Stimulated activated CD4-positive, alpha-beta T cell treated with anti-CD3 and anti-CD28 coated beads, Interleukin-2, amount 100 ng/mL, for 24 hours (primary cell): ENCODE data around the gene DNAJC8.

Experiments
- DNase-seq, 2 donors: peaks; one replicate each; pipeline ENCODE4 v3.0.0-alpha.2; 2020

Gene DNAJC8

DNA sequence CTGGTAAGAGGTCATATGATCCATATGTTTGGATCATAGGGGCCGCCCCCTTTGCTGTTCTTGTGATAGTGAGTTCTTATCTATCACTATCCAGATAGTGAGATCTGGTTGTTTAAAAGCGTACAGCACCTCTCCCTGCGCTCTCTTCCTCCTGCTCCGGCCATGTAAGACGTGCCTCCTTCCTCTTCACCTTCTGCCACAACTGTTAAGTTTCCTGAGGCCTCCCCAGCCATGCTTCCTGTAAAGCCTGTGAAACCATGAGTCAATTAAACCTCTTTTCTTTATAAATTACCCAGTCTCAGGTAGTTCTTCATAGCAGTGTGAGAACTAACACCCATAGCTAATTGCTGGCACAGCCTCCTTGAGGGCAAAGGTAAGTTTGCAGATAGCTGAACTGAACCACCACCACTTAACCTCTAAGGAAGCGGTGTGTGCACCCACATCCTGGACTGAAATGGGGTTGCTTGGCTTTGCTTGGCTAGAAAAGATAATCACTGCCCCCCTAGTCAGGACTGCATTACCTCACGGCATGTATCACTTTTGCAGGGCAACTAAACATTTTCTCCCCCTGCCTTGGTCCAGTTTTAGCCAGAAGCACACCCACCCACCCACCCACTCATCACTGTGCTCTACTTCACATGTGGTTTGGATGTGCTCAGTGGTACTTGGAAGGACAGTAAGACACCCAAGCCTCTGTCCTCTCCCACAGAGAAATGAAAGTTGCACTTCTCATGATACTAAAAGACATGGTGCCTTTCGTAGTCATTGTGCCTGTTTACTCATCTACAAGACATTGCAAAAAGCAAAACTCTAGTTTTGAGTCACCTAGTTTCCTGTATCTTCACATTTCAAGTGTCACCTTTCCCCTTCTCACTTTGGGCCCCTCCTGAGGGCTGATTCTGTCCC is 33.2 kb downstream of the DNAJC8 start:
- peak; percentile 55 to 58 for DNase-seq

DNA sequence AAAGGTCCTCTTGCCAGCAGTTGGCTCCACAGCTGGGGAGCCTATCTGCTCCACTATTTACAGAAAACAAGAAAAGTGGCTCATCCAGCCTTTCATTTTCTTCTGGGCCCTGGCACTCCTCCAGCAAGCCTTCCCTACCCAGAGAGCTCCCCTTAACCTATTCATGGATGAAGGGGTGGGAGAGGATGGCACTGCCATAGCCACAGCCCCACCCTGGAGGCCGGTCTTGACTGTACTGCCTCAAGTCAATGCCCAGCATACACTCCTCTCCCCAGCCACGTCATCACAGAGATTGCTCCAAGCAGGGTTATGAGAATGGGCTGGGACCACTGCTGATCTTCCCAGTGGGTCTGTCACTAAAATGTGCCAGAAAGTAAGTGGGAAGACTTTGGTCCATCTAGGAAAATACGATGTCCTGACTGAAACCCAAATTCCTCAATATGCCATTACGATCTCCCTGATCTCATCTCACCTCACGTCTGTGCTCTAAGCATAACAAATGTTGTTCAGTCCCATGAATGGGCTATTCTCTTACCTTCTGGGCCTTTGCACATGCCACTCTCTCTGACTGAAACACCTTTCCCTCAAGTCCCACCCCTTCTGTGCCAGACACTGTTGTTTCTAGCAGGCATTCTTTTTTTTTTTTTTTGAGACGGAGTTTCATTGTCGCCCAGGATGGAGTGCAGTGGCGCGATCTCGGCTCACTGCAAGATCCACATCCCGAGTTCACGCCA is 35.0 kb downstream of the DNAJC8 start:
- no peak for DNase-seq

GRCh38 chr1:28196330-28196729 is 36.5 kb downstream of the DNAJC8 start:
- no peak for DNase-seq

DNA sequence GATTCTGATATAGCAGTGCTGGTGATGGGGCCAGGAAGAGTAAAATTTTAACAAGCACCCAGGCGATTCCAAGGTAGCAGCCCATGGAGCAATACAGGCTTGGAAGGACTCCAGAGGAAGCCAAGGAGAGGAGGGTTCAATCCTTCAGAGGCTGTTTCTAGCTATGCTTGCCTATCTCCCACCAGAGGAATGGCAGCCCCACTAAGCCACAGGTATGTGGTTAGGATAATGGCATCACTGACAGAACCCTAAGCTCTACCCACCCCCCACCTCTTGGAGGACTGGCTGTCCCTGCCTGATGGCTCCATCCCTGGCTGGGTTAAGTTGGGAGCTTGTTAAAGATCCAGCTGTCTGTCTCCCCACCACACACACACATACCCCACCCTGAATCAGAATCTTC is 37.0 kb downstream of the DNAJC8 start:
- no peak for DNase-seq

DNA sequence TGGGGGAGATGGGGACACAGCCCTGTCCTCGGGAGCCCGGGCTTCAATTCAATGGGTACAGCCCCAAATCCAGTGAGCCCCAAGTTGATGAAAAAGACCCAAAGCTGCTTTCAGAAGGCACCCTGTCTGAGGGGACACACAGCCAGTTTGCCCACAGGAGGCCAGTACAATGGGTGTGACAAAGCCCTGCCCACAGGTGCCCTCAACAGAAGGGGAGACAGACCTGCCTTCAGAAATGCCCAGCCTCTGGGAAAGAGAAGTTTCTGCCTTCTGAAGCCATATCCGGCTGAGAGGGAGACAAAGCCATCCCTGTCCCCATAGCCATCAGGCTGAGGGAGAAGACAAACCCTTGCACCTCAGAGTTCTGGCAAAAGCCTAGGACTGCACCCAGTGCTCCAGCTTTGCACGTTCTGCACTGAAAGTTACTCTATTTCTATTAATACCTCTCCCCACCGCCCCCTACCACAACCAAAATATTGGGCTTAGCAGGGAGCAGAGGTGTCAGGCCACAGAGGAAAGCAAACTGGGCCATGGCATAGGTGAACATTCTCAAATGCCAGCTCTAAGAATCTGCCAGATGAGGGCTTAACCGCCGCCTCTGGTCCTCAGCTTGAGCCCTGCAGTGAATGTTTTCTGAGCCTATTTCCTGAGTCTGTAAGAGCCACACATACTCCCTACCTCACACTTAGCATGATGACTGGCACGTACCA is 38.3 kb downstream of the DNAJC8 start:
- DNase-seq, result no peak

GRCh38 chr1:28193701-28194161 is 39.1 kb downstream of the DNAJC8 start:
- DNase-seq, result no peak

- DNase-seq, result no peak
These were observed 41.7 kb downstream of the DNAJC8 start for GRCh38 chr1:28190996-28191645.

DNA sequence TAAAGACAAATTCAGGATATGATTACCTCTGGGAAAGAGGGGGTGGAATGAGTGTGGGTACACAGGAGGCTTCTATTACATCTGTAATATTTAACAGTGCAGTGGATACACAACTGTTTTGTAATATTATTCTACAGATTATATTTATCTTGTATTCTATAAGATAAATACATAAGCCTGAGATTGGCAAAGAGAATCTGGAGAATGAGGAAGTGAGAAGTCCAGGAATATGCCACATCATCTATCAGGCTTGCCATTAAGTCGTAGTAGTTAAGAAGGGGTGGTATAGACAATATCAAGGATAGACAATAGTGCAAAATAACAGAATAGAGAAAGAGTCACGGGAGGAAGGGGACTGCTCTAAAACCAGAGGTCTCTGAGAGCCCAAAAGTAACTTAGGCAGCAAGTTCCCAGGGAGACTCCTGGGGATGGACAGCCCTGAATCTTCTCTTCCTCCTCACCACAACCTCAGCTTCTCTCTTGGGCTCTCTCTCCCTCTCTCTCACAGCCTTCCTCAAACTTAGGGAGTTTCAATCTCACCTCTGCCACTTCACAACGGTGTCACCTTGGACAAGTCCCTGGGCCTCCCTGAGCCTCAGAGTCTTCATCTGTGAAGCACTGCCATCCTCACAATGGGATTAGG is 42.4 kb downstream of the DNAJC8 start:
- no peak for DNase-seq

DNA sequence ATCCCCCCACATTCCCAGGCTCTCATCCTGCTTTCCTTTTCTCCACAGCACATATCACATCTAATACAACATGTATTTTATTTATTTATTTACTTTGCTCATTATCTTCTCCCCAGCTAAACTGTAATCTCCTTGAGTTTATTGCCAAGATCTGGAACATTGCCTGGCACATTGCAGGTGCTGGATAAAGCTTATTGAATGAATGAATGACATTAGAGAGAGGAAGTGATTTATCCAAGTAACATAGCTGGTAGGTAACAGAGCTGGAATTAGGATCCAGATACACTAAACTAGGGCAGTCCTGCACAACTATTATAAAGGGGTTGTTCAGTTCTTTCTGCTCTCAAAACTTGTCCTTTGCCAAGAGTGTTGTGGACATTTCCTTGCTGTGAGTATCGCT is 47.8 kb downstream of the DNAJC8 start:
- DNase-seq, result no peak

GRCh38 chr1:28180306-28181305 is 52.2 kb downstream of the DNAJC8 start:
- DNase-seq, result no peak

DNA sequence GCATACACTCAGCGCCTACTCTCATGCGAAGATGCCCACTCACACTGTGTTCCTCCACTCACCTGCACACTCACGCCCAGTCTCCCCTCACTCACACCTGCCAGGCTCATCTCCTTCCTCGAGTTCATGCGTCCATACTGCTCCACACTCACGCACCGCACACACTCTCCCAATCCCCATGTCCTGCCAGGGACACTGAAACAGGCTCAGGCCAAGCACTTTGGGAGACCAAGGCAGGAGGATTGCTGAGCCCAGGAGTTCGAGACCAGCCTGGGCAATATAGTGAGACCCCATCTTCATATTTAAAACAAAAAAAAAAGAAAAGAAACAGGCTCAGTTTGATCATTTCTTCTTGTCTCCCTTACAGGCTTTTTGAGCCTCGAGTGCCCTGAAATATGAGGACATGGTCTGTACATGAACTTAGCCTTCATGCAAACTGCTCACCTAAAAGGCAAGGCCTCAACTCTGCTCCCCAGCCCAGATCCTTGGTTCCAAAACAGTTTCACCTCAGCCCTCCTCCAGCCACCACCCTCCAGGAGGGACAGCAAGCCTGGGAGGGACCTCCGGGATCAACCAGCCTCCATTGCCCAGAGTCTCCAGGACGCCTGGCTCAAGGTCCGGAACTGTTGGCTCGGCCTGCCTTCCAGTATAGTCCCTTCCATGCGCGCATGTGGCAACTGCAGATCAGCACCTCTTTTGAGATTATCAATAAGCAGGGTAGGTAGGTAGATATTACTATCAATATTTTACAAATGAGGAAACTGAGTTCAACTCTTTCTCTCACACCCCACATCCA is 53.9 kb downstream of the DNAJC8 start:
- no peak for DNase-seq

DNA sequence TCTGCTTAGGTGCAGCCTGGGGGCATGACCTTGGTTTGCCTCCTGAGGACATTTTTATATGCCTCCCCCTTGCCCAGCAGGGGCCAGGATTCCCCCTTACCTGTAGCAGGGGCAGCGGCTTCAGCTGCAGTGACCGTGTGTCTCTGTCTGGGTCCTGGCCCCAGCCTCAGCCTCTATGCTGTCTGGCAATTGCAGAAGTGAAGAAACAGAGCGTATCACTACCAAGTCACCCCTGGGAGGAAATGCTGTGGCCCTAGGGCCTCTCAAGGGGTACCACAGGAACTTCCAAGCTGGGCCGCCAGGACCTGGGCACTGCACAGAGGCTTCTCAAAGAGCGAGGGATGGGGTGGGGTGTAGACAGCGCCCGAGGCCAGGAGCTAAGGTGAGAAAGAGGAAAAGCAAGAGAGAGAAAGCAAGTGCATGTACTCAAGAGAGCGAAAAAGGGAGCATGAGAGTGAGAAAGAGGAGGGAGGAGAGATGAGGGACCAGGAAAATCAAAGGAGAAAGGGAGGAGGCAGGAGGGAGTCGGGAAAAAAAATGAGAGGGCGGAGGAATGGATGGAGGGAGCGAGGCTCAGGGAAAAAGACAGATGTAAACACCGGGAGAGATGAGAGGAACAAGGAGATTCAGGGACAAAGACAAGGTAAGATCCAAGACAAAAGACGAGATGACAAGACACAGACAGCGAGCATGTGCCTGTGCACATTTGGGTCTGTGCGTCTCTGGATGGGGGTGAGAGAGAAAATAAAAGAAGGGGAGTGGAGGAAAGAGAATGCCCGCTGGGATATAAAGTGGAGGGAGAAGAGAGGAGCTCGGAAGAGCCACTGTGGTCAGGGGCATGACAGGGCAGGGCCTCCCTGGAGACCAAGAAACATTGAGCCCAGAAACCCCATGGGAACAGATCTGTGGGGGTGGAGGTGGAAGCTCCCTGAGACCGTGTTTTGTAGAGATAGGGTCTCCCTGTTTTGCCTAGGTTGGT is 56.0 kb downstream of the DNAJC8 start, which contains the start of gene PTAFR:
Gene PTAFR (minus strand): TSS at position 199 of the 979 bp plus-strand sequence. CDS start 25,669 bp downstream, outside the sequence.
- no peak for DNase-seq

GRCh38 chr1:28175955-28176485 is 56.8 kb downstream of the DNAJC8 start:
- no peak for DNase-seq

DNA sequence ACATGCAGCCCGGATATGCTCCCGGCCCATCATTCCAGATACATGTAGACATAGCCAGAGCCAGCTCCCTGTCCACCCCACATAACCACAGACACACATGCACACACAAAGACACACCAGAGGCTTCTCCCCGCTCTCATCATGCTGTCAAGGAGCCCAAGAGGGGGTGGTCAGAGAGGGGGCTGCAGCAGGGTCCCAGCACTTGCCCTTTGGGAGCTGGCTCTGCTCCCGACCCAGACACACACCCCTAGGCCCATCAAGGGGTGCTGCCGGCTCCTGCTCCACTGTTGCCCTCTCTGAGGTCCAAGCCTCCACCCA is 58.9 kb downstream of the DNAJC8 start:
- no peak for DNase-seq

- no peak for DNase-seq
These were observed 59.5 kb downstream of the DNAJC8 start for GRCh38 chr1:28173151-28173979.

GRCh38 chr1:28172713-28173150 is 60.1 kb downstream of the DNAJC8 start:
- peak; percentile 36 to 37 for DNase-seq

DNA sequence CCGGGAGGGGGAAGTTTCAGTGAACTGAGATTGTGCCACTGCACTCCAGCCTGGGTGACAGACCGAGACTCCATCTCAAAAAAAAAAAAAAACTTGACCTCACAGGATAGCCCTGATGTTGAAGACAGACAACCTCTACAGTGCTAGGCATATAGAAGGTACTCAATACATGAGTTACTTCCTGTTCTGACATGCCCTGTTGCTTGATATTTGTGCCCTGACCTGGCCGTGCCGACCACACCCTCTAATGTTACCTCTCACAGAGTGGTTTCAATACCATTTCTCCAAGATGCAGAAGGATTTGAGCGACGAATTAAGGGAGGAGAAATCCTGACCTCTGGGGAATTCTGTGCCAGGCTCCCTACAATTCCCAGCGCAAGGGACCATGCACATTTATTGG is 61.6 kb downstream of the DNAJC8 start:
- no peak for DNase-seq
